Stimulated activated CD8-positive, alpha-beta memory T cell treated with anti-CD3 and anti-CD28 coated beads, Interleukin-4, amount 100 ng/mL, for 24 hours (primary cell): ENCODE data around the gene TUBA3D.
"Not testable (repeated sequence)": the region's sequence is repeated elsewhere in the genome, so short reads cannot be mapped to it uniquely, and the experiment has no call there.

Experiments used
- DNase-seq: peaks from one replicate; pipeline ENCODE4 v3.0.0-alpha.2; 2020; ENCODE audit warnings: low read depth

TUBA3D gene

GRCh38 chr2:131514408-131515166, 38.7 kb downstream of the TUBA3D start:
- DNase-seq: not testable (repeated sequence)

- DNase-seq: not testable (repeated sequence)
These were observed 39.3 kb downstream of the TUBA3D start for GRCh38 chr2:131515235-131515634.

GRCh38 chr2:131516011-131516410, 40.1 kb downstream of the TUBA3D start:
- no peak for DNase-seq

DNA sequence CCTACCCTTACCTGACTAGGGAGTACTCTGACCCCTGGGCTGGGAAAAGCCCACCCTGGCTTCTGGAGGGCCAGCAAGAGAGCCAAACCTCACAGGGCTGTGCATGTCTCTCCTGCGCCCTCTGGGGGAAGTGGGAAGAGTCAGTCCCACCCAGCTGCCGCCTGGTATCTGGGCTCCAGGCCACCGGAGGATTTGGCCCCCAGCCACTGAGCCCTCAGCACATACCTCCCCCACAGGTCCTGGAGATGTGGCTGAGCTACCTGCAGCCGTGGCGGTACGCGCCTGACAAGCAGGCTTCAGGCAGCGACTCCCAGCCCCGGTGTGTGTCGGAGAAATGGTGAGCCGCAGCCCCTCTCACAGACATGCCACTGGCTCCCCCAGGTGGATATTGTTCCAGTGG, 40.7 kb downstream of the TUBA3D start:
- DNase-seq: not testable (repeated sequence)

DNA sequence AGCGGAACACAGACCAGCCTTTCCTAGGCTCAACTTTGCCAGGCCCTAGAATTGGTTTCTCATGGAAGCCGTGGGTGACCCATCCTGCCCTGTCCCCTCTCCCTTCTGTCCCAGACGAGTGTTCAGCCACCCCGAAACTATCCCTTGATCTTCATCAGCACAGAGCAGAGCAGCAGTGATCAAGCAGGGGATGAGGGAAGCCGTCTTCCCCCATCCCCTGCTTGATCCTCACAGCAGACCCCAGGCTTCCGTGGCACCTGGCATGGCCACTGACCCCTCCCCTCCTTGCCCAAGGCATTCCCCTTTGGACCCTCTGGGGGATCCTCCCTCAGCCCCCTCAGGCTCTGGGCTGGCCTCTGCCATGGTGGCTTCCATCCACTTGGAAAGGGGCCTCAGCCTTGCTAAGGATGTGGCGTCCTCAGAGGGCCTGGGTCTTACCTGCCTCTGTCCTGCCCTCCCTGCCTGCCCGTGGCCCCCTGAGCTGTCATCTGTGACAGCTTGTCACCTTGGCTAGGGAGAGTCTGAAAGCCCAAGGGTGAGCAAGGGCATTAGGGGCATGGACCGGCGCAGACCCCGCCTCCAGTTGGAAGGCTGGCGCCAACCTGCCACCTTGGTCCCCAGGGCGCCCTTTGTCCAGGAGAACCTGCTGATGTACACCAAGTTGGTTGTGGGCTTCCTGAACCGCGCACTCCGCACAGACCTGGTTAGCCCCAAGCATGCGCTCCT, 41.4 kb downstream of the TUBA3D start:
- DNase-seq: no peak

GRCh38 chr2:131517856-131518255, 41.9 kb downstream of the TUBA3D start:
- DNase-seq: not testable (repeated sequence)

DNA sequence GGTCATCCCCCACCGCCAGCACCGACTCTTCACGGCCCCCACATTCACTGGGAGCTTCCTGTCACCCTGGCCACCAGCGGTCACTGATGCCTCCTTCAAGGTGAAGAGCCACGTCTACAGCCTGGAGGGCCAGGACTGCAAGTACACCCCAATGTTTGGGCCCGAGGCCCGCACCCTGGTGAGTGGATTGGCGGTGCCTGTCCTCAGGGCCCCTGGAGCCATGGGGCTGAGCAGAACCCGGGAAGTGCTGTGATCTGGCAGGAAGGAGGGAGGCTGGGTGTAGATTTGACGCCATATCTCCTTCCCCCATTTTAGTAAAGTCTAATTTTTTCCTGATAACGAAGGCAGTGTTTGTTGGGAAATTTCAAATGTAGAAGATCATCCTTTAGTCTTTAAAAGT, 42.6 kb downstream of the TUBA3D start:
- DNase-seq: not testable (repeated sequence)

- no peak for DNase-seq
These were observed 43.5 kb downstream of the TUBA3D start for GRCh38 chr2:131519466-131519865.

DNA sequence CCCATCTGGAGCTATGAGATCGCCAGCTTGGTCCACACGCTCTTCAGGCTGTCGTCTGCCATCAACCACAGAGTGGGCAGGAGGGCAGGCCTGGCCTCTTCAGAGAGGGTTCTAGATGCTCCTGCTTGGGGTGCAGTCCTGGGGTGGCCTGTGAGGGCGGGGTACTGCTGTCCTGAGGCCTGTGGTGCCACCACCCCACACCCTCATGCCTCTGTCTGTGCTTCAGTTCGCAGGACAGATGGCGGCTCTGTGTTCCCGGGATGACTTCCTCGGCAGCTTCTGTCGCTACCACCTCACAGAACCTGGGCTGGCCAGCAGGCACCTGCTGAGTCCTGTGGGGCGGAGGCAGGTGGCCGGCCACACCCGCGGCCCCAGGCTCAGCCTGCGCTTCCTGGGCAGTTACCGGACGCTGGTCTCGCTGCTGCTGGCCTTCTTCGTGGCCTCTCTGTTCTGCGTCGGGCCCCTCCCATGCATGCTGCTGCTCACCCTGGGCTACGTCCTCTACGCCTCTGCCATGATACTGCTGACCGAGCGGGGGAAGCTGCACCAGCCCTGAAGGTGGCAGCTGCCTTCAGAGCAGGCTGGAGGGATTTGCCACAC, 44.1 kb downstream of the TUBA3D start:
- not testable (repeated sequence) for DNase-seq

DNA sequence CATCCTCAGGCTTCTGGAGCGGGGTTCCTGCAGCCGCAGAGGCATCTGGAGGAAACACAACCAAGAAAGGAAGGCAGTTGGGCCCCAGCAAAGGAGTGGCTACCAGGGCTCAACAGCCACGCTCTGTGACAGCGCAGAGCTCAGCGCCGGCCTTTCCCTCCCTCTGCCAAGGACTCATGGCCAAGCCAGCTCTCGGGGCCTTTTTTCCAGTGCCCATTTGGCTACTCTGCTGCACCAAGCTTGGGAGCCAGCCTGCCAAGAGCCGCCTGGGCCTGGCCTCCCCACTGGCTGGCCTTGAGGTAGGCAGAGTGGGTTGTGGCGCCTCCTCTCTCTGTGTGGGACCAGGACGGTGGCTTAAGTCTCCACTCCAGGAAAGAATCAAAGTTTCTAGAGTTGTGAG, 44.6 kb downstream of the TUBA3D start:
- no peak for DNase-seq

DNA sequence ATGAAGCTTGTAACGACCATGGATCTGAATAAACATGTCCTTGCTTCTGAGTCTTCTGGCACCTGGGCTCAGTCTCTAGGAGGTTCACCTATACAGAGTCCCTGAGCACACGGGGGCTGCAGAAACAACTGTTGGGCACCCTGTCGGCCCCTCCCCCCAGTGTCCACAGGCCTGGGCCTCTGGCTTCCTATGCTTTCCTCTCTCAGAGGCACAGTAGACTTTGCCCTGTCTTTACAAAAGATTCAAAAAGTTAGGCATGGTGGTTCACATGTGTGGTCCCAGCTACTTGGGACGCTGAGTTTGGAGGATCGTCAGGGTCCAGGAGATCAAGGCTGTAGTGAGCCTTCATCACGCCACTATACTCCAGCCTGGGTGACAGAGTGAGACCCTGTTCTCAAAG, 45.6 kb downstream of the TUBA3D start:
- not testable (repeated sequence) for DNase-seq

DNA sequence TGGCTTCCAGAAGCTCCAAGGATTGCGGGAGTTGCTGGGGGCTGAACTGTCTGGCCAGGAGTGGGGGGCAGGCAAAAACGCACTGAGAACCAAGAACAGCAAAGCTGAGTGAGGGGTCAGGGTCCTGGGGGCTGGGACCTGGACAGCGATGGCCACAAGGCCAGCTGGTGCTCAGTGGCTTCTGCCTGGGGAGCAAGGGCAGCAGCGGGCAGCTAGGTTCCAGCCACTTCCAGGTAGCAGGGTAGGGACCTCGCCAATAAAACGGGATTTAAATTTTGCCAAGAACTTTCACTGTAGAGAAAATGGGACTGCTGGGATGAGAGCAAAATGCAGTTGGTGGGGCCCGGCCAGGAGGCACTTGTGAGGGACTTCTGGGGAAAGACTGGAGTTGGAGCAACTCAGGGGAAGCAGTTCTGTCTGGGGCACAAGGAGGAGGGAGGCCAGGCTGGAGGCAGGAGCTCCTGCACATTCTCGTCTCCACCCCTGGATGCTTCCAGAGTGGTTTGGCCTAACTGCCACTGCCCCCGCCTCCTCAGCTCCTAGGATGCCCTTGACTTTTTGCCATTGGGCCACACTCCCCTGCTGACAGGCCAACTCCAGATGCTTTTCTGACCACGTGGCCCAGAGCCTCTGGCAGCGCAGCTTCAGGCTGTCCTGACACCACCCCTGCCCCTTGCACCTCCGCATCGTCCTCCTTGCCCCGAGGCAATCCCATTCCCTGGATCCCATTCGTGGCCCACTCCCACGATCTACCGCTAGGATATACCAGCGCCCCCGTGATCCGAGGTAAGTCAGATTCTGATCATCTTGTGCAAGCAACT, 46.3 kb downstream of the TUBA3D start:
- no peak for DNase-seq

GRCh38 chr2:131525256-131525655, 49.3 kb downstream of the TUBA3D start:
- not testable (repeated sequence) for DNase-seq

GRCh38 chr2:131527131-131528001, 51.4 kb downstream of the TUBA3D start, which contains the start of gene CCDC74A:
CCDC74A (plus strand) TSS chr2:131527888; CDS start chr2:131527971, 83 bp downstream.
- DNase-seq: peak; percentile 71

- DNase-seq: not testable (repeated sequence)
These were observed 53.3 kb downstream of the TUBA3D start for GRCh38 chr2:131528981-131529863.

- not testable (repeated sequence) for DNase-seq
These were observed 54.0 kb downstream of the TUBA3D start for GRCh38 chr2:131529864-131530445.

DNA sequence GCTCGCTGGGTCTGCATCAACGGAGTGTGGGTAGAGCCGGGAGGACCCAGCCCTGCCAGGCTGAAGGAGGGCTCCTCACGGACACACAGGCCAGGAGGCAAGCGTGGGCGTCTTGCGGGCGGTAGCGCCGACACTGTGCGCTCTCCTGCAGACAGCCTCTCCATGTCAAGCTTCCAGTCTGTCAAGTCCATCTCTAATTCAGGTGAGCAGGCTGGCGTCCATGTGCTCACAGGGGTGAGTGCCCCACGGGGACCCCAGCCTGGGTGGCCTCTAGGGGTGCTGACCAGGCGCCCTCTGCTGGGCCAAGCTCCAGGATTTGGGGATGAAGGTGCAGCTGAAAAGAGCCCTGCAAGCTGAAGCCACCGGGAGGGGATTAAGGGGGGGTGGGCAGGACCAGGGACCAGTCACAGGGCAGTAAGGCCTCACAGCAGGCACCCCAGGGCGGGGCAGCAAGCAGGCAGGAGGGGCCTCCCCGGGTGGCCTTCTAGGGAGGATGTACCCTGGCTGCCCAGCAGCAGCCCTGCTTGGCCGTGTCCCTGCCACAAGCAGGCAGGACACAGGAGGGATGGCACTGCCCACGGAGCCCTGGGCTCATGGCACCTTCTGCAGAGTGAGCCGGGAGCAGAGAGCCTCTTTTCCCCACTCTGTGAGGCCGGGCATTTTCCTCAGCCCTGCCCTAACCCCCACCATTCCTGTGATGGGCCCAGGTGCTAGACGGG, 54.9 kb downstream of the TUBA3D start:
- not testable (repeated sequence) for DNase-seq

DNA sequence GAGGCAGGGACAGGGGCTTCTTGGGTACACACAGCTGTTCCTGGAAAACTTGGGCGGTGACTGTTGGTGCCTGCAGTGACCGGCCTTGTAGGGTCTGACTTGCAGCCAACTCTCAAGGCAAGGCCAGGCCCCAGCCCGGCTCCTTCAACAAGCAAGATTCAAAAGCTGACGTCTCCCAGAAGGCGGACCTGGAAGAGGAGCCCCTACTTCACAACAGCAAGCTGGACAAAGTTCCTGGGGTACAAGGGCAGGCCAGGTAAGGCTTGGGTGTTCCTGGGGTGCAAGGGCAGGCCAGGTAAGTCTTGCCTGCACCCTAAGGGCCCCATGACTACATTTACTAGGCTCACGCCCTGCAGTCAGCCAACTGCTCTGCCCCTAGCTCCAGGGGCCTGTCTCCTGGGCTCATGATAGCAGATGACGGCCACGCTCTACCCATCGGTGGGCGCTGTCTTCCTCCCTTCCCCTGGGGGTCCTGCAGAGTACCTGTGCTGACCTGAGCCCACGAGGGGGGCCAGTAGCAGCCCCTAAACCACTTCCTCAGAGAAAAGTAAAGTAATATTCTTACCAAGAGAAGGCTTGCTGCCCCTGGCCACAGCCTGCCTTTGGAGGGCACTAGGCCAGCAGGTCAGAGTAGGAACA, 55.7 kb downstream of the TUBA3D start:
- DNase-seq: not testable (repeated sequence)
